Inflammatory macrophage treated with lipopolysaccharide for 1 hour (primary cell): ENCODE data around the gene DCUN1D1.
A peak's percentile ranks its signal among the peaks of the same experiment; 100 is the strongest.

Source experiments
- DNase-seq, 2 donors: peaks; one replicate each; pipeline ENCODE4 v3.0.0-alpha.2; 2020 to 2022

Gene DCUN1D1

DNA sequence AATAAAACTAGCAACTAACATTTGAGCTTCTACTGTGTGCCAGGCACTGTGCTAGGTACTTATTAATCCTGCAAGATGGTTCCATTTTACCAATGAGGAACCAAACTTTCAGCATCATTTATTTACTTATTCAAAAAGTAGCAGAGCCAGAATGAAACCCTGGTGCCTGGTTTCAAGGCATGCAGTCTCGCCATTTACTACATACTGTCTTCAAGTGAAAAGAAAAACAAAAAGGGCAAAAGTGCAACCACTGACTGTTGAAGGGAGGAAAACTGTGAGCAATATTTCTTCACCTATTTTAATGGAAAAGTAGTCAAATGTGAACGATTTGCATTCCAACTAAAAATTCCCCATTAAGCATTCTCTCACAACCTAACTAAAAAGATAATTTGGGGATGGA, 8.7 kb downstream of the DCUN1D1 start:
- no peak for DNase-seq

- no peak for DNase-seq
Measured at GRCh38 chr3:182970811-182971418, 9.4 kb downstream of the DCUN1D1 start.

DNA sequence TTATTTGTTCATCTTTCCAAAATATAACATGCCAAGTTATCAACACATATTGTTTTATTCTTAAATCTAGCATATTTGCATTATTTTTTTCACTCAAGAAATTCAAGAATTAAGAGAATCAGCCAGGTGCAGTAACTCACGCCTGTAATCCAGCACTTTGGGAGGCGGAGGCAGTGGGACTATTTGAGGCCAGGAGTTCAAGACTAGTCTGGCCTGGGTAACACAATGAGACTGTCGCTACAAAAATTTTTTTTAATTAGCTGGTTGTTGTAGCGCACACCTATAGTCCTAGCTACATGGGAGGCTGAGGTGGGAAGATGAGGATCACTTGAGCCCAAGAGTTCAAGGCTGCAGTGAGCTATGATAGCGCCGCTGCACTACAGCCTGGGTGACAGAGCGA, 10.5 kb downstream of the DCUN1D1 start:
- DNase-seq = no peak

DNA sequence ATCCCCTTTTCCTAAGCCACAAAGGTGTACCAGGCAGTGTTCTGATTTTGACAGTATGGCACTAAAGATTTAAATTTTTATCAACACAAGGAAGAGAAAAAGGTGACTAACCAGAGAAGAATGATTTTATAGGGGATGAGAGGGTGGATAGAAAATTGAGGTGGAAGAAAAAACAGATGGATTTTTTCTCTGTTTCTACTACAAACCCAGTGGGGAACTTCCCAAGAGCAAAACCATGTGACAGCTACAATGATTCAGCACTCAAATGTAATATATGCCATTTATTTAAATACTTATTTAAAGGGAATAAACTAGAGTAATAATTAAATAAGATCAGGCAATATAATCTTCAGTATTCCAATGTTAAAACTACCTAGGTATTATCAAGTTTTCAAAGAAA, 11.1 kb downstream of the DCUN1D1 start:
- peak; percentile 54 to 55 for DNase-seq

GRCh38 chr3:182967218-182968204, 12.8 kb downstream of the DCUN1D1 start:
- DNase-seq = peak in 1 of 2 donors; percentile 48

GRCh38 chr3:182965861-182966366, 14.4 kb downstream of the DCUN1D1 start:
- no peak for DNase-seq

GRCh38 chr3:182964179-182964578, 16.2 kb downstream of the DCUN1D1 start:
- DNase-seq = no peak

DNA sequence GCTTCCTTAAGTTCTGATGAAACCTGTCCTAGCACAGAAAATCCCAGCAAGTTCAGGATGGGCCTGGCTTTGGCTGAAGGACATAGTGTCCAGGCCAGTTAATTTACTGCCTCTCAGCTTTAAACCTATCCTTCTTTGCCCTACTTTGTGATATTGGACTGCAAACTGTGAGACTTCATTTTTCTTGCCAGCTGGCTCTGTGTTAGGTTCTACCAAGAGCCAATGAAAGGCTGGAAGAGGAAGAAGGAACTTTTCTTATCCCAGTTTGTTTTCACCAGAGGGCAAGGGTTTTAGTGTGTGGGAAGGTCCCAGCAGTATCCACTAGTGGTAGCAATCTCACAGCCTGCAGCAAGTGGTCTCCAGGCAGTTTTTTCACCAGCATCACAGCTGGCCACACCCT, 18.2 kb downstream of the DCUN1D1 start:
- no peak for DNase-seq

GRCh38 chr3:182959474-182960350, 20.6 kb downstream of the DCUN1D1 start:
- peak in 1 of 2 donors; percentile 26 for DNase-seq

GRCh38 chr3:182957676-182958266, 22.6 kb downstream of the DCUN1D1 start:
- no peak for DNase-seq

GRCh38 chr3:182957226-182957625, 23.1 kb downstream of the DCUN1D1 start:
- no peak for DNase-seq

GRCh38 chr3:182954553-182955235, 25.6 kb downstream of the DCUN1D1 start:
- peak; percentile 65 to 73 for DNase-seq

- no peak for DNase-seq
Measured at GRCh38 chr3:182949688-182950087, 30.6 kb downstream of the DCUN1D1 start.

- peak; percentile 24 to 71 for DNase-seq
Measured at GRCh38 chr3:182948305-182948704, 32.0 kb downstream of the DCUN1D1 start.

DNA sequence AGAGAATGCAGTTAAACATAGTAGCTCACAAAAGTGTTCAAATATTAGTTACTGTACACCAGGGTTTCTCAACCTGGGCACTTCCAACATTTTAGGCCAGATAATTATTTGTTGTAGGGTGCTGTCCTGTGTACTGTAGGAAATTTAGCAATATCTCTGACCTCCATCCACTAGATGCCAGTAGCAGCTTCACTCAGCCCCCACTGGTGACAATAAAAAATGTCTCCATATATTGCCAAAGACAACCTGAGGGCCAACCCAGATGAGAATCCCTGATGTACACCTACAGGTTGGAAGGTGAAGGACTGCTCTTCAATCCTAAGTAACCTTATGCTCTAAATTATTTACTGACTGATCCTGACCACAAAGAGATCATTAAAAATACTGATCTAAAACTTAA, 32.5 kb downstream of the DCUN1D1 start:
- DNase-seq = peak; percentile 59 to 78

DNA sequence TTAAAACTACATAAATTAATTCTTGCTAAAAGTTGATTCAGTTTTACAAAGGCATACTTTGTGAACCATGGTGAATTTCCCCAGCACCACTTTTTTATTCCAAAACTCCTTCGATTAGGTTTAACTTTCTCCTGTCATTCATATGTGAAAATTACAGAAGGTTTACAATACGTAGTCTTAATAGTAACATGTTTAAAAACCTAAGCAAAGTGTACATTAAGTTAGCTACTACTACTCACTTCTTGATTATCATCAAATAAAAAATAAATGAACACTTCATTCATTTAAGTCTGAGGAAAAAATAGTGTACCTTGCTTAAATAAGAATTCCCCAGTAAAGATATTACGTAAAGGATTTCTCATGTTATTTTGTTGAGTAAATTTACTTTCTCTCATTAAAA, 38.6 kb downstream of the DCUN1D1 start:
- DNase-seq = no peak

DNA sequence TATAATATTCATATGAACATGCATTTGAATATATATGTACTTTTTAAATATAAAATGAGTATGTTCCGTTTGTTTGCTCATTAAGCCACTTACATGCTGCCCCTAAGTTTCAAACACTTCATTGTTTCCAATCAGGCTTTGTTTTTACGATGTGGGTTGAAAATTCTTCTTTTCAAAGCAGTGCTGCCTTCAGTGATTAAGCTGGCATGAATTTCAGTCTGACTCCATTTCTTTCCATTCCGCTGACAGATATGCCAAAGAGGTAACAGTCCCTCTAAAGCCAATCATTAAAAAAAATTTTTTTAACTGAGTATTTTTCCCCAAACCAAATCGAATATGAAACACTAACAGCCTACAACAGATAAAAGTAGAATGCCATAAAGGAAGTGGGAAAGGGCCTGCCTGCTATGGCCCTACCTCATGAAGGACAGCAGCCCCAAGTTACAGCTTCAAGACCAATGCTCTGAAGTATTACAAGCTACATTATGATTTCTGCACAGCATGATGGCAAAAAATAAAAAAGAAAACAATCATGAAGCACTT, 40.0 kb downstream of the DCUN1D1 start:
- no peak for DNase-seq

DNA sequence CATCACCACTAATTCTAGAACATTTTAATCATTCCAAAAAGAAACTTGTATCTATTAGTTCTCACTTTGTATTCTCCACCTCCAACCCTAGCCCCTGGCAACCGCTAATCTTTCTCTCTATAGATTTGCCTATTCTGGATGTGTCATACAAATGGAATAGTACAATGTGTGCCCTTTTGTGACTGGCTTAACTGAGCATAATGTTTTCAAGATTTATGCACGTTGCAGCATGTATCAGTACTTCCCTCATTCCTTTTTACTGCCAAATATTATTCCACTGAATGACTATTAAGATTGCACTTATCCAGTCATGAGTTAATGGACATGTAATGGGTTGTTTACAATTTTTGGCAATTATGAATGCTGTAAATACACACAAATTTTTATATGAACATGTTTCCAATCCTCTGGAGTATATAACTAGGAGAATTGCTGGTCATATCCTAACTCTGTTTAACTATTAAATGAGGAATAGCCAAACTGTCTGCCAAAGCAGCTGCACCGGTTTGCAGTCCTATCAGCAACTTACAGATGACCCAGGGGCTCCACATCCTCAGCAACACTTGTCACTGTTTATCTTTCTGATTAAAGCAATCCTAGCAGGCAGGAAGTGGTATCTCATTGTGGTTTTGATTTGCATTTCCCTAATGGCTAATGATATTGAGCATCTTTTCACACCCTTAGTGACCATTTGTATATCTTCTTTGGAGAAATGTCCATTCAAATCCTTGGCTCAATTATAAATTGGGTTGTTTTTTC, 42.9 kb downstream of the DCUN1D1 start:
- no peak for DNase-seq

DNA sequence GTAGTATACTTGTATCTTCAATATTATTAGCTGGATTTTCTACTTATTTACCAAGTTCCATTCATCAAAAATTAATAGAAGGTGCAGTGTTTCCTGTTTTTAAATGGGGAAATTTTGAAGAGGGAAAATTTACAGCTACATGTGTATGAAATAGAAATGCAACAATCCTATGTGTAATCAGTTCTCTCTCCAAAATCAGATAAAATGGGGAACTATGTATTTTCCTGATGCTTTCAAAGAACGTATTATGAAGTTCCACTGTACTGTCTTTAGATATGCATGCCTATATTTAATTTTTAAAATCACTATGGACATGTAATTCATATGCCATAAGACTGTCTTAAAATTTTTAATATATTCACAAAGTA, 43.4 kb downstream of the DCUN1D1 start:
- peak; percentile 62 to 73 for DNase-seq

GRCh38 chr3:182936239-182936917, 44.0 kb downstream of the DCUN1D1 start:
- DNase-seq = no peak
